ENCODE results near the gene UBE2G1.
A peak's percentile ranks its signal among the peaks of the same experiment; 100 is the strongest.

Gene UBE2G1

GRCh38 chr17:4340914-4341615 is 25.4 kb downstream of the UBE2G1 start:
- no peak for DNase-seq

DNA sequence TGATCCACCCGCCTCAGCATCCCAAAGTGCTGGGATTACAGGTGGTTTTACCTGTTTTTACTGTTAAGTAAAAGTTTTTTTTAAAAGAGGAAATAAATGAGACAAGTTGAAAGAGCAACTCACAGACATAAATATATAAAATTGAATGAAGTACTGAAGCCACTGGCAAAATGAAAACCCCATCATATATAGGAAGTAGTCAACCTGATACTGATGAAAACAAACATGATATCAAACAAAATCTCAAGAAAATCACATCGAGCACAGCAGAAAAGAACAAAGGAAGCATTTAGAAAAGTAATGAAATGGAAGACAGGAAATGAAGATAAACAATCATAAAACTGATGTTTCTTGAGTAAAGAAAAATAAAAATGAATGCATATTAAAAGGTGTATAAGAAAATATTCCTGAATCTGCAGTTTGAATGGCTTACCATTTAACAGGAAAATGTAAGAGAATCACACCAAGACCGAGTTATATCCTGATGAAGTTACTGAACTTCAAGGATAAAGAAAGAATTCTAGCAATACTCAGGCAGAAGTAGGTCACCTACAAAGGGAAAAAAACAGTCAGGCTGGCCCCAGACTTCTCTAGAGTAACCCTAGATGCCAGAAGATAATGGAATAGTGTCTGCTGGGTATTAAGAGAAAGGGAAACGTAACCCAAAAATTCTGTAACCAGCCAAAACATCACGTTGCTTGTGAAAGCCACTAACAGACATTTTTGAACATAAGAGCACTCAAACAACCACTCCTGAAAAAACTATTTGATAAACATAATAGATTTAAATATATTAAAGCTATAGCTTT is 31.5 kb downstream of the UBE2G1 start:
- DNase-seq, result no peak

DNA sequence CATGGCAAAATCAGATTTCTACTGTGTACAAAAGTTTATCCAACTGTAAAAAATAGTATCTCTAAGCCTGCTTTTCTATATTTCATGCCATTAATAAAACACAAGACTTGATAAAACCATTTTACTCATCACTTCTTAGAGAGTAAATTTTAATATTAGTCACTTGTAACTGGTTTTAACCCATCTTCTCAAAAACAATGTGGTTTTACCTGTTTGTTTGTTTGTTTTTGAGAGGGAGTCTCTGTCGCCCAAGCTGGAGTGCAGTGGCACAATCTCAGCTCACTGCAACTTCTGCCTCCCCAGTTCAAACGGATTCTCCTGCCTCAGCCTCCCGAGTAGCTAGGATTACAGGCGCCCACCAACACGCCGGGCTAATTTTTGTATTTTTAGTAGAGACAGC is 32.1 kb downstream of the UBE2G1 start:
- no peak for DNase-seq

DNA sequence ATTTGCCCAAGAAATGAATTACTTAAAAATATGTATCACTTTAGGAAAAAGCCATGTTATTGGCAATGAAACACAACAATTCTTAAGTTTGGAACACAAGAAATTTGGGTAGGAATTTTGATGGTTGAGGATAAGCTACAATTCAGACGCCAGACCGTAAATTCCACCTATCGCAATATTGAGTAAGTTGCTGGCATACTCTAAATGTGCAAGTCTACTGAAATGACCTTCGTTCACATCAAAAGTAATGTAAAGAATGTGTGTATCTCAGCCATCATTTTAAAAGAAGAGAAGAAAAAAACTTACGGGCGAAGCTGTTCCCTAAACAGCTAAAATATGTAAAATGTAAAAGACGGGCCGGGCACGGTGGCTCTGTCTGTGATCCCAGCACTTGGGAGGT is 33.4 kb downstream of the UBE2G1 start:
- DNase-seq, result no peak

DNA sequence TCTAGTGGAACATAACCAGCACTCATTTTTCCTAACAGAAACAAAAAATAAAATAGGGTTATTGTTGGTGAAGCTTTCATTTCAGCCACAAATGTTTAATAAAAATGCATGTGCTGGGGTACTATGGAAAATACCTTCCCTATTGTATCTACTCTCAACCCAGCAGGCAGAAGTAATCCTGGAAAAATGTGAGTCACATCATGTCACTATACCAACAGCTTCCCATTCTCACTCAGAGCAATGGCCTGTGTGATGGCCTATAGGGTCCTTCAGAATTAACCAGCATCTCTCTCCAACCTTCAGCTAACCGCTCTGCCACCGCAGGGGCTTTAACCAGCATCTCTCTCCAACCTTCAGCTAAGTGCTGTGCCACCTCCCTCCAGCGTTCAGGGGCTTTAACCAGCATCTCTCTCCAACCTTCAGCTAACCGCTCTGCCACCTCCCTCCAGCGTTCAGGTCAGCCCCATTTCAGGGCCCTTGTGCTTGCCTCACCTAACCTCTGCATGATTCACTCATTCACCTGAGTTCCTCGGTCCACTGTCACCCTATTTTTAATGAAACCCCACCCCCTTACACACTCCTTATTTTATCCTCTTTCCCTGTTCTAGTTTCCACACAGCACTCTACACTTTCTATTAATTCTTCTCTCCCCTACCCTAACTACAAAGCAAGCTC is 34.0 kb downstream of the UBE2G1 start:
- no peak for DNase-seq

GRCh38 chr17:4331614-4332013 is 34.9 kb downstream of the UBE2G1 start:
- DNase-seq, result no peak

- DNase-seq, result no peak
Measured at GRCh38 chr17:4329838-4330237, 36.6 kb downstream of the UBE2G1 start.

- DNase-seq, result no peak
Measured at GRCh38 chr17:4327606-4328005, 38.9 kb downstream of the UBE2G1 start.

DNA sequence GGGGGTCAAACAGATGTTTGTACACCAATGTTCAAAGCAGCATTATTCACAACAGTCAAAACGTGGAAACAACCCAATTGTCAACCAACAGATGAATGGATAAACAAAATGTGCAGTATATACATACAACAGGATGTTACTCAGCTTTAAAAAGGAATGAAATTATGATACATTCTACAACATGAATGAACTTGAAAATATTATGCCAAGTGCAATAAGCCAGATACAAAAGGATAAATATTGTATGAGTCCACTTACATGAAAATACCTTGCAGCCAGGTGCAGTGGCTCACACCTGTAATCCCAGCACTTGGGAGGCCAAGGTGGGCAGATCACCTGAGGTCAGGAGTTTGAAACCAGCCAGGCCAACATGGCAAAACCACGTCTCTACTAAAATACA is 39.9 kb downstream of the UBE2G1 start:
- DNase-seq, result no peak

DNA sequence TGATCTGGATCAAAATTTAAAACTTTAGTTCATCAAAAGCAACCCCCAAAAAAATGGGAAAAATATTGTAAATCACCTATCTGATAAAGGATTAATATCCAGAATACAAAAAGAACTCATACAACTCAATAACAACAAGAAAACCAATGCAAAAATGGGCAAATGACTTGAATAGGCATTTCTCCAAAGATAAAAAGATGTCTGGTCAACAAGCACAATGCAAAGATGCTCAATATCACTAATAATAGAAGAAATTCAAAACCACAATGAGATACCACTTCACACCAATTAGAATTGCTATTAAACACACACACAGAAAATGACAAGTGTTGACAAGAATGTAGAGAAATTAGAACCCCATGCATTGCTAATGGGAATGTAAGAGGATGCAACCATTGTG is 40.4 kb downstream of the UBE2G1 start:
- no peak for DNase-seq

DNA sequence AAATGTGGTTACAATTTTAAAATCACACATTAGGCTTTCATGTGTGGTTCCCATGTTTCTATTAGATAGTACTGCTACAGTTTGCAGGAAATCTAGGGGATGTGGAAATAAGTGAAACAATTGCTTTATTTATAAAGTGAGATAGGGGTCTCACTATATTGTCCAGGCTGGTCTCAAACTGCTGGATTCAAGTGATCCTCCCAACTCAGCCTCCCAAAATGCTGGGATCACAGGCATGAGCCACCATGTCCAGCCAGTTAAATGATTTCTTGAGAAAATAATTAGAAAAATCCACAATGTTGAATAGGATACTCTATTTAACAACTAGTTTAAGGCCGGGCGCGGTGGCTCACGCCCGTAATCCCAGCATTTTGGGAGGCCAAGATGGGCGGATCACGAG is 42.0 kb downstream of the UBE2G1 start:
- DNase-seq, result no peak

- DNase-seq, result no peak
Measured at GRCh38 chr17:4319221-4319620, 47.3 kb downstream of the UBE2G1 start.

DNA sequence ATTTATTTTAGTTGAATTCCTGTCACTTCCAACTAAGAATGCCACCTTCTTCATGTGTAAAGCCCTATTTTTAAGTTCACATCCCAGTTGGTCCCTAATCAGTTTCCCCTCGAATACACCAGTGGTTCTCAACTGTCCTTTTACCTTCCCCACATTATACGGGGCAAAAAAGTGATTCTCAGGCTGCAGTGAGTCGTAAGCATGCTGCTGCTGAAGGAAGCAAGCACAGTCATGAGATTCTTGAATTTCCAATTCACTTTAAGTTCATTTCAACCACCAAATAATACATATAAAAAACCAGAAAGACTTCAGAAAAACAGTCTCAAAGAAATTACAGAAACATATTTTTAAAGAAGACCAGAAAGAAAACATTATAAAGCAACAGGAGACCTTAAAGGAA is 47.9 kb downstream of the UBE2G1 start:
- no peak for DNase-seq

- peak in 1 of 56 donors; percentile 4 for DNase-seq
Measured at GRCh38 chr17:4318186-4318585, 48.3 kb downstream of the UBE2G1 start.

- no peak for DNase-seq
Measured at GRCh38 chr17:4317610-4318009, 48.9 kb downstream of the UBE2G1 start.

GRCh38 chr17:4316648-4317047 is 49.8 kb downstream of the UBE2G1 start:
- no peak for DNase-seq

GRCh38 chr17:4314618-4315017 is 51.9 kb downstream of the UBE2G1 start:
- DNase-seq, result no peak

GRCh38 chr17:4314179-4314578 is 52.3 kb downstream of the UBE2G1 start:
- DNase-seq, result no peak

DNA sequence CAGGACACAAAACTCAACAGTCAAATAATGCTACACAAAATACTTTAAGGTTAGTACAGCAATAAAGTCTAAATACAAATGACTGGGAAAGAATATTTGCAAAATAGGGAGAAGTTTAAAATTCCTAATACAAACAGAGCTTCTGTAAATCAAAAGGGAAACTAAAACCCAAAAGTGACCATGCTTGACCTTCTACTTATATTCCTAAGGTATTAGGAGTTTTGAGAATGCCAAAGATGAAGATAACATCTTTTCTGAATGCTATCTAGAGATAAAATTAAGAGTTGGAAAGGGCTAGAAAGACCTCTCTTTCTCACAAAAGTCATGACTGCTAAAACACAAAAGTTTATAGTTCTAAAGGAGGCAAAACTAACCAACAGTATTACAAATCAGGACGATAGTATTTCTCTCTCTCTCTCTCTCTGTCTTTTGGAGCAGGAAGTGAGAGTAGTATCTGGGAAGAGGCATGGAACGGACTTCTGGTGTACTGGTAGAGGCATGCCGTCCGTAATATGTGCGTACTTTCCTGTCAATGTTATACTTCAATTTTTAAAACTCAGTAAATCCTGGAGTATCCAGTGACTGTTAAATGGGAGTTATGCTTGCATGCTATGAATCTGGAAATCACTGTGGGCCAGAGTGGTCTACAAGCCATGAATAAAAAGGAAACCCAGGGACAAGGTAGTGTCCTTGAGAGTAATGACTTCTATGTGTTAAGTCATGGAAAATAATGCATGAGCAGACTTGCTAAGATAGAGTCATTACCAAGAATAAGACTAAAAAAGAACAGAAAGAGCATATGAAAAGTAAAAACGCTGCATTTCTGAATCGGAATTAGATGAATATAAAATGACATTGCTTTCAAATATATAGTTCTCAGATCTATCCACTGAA is 53.0 kb downstream of the UBE2G1 start:
- no peak for DNase-seq

DNA sequence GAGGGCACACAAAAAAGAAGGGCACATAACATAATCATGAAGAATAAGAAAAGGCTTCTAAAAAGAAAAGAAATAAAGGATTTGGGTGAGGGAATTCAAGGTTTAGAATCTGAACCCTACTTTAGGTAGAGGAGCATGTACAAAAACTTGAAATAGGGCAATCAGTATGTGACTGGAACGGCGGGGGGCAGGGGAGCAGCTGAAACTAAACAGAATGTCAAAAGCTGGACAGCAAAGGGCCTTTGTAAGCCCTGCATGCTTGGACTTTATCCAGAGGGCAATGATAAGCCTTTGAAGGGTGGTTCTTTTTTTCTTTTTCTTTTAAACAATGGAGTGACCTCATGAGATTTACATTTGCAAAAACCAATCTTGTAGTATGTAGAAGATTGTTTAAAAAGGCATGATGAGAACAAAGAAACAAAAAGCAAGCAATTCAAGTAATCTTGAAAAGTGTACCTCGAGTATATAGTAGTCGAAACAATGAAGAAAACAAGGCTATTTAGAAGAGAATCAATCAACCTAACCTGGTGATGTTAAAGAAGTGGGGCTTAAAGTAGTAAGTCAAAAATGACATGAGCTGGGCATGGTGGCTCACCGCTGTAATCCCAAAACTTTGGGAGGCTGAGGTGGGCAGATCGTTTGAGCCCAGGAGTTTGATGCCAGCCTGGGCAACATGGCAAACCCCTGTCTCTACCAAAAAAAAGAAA is 56.0 kb downstream of the UBE2G1 start:
- peak in 25 of 56 donors; percentile 6 to 56 (median 16) for DNase-seq

DNA sequence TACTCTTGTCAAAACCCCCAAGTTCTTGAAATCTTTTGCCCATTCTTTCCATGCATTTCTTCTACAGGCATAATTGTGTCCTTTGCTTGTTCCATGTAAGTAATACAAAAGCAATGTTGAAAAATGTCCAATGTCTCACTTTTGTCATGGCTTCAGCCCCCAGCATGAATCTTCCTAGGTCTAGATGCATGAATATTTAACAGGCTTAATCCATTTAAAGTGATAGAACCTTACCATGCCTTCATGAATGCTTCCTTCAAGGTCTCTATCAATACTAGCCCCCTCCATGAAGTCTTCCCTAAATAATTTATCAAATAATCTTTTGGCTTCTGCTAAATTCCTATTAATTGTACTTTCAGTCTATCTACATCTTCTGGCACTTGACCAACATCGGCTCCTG is 56.6 kb downstream of the UBE2G1 start:
- no peak for DNase-seq

All from nucleus accumbens (tissue), 56 donors.